CD4-positive, alpha-beta T cell treated with Interferon gamma for 1 hour (primary cell): Measurements from ENCODE around the gene FAAP100.
"Not testable (repeated sequence)": the region's sequence is repeated elsewhere in the genome, so short reads cannot be mapped to it uniquely, and the experiment has no call there.

ENCODE experiments used
- DNase-seq: peaks from one replicate; pipeline ENCODE4 v3.0.0-alpha.2; 2020

Gene FAAP100

GRCh38 chr17:81536299-81537290 lies 15.6 kb downstream of the FAAP100 start:
- DNase-seq: no peak

GRCh38 chr17:81535480-81536298 lies 16.5 kb downstream of the FAAP100 start:
- no peak for DNase-seq

DNA sequence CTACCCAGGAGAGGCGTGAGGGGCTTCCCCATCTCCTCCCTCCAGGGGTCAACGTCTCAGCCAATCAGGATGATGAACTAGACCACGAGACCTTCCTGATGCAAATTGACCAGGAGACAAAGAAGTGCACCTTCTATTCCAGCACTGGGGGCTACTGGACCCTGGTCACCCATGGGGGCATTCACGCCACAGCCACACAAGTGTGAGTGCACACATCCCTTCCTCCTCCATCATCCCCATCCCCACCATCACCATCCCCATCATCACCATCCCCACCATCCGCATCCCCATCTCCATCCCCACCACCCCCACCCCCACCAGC lies 17.2 kb downstream of the FAAP100 start:
- DNase-seq: no peak

DNA sequence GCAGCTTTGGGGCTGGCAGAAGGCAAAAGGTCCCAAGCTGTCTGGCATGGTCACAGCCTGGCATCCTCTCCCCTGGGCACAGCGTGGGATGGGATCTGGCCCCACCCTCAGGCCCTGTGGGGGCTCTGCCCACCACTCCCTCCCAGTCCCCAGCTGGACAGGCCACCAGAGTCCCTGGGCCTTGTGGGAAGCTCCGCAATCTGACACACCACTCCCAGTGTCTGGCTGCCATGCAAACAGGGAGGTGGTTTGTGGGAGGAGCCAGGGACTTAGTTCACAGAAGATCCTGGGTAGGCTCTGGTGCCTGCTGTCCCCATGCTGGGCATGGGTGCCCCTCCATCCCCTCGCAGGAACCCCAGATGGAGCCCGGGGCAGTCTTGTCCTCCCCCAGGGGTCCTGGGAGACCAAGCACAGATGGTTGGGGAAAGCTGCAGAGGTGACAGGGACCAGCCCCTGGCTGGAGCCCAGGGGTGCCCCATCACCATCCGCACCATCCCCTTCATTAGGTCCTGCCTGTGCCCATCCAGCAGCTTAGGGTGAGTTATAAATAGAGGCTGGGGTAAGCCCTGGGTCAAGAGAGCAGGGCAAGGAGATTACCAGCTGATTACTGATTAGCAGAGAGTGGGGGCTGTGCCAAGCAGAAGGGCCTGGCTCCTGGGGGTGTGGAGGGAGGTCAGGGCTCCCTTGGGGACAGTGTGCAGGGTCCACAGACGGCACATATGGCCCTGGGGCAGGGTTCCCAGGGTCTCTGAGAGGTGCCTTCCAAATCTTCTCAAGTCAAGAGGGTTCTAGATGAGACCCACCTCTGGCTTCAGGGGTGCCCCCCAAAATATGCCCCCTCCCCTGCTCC lies 17.8 kb downstream of the FAAP100 start:
- no peak for DNase-seq

DNA sequence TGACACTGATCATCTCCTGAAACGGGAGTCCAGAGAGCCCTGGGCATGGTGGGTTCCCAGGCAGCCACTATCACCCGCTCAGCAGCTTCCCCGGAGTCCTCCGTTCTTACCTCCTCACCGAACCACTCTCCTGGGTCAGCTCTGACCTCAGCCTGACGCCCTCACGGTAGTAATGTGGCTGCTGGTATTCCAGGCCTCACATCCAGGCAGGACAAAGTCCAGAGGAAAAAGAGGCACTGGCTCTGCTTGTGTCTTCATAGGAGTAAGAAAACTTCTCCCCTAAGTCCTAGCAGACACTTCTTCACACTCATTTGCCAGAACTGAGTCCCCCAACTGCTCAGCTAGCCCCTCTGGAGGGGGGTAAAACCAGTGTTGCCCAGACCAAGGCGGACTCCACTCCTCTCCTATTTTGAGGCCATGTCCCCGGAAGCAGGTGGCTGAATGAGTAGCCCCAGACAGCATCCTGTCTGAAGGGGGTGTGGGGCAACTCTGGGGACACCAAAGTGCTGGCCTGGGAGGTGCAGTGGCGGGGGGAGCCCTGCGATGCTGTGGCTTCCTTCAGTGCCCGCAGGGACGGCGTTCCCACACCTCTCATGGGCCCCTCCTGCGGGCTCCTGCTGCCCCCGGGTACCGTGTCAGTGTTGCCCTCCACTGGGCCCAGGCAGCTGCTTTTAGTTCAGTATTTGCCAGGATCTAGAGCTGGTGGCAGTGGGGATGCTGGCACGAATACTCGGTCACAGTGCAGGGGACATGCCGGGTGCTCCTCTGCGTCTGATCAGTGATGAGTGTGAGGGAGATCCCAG lies 18.6 kb downstream of the FAAP100 start:
- DNase-seq: no peak

- no peak for DNase-seq
Measured at GRCh38 chr17:81532490-81533287, 19.5 kb downstream of the FAAP100 start.

GRCh38 chr17:81531998-81532404 lies 20.2 kb downstream of the FAAP100 start:
- not testable (repeated sequence) for DNase-seq

- not testable (repeated sequence) for DNase-seq
Measured at GRCh38 chr17:81531013-81531412, 21.1 kb downstream of the FAAP100 start.

- DNase-seq: no peak
Measured at GRCh38 chr17:81529437-81529803, 22.7 kb downstream of the FAAP100 start.

DNA sequence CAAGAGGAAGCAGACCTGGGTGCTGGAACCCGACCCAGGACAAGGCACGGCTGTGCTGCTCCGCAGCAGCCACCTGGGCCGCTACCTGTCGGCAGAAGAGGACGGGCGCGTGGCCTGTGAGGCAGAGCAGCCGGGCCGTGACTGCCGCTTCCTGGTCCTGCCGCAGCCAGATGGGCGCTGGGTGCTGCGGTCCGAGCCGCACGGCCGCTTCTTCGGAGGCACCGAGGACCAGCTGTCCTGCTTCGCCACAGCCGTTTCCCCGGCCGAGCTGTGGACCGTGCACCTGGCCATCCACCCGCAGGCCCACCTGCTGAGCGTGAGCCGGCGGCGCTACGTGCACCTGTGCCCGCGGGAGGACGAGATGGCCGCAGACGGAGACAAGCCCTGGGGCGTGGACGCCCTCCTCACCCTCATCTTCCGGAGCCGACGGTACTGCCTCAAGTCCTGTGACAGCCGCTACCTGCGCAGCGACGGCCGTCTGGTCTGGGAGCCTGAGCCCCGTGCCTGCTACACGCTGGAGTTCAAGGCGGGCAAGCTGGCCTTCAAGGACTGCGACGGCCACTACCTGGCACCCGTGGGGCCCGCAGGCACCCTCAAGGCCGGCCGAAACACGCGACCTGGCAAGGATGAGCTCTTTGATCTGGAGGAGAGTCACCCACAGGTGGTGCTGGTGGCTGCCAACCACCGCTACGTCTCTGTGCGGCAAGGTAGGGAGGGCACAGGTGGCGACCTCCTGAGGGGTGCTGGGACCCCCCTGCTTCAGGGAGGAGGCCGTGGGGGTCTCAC lies 23.3 kb downstream of the FAAP100 start:
- no peak for DNase-seq

- no peak for DNase-seq
Measured at GRCh38 chr17:81528384-81528650, 23.8 kb downstream of the FAAP100 start.

- DNase-seq: no peak
Measured at GRCh38 chr17:81527591-81528383, 24.4 kb downstream of the FAAP100 start, which contains the start of gene FSCN2. FSCN2 (plus strand) TSS chr17:81528377; CDS start chr17:81528532, 155 bp downstream.

DNA sequence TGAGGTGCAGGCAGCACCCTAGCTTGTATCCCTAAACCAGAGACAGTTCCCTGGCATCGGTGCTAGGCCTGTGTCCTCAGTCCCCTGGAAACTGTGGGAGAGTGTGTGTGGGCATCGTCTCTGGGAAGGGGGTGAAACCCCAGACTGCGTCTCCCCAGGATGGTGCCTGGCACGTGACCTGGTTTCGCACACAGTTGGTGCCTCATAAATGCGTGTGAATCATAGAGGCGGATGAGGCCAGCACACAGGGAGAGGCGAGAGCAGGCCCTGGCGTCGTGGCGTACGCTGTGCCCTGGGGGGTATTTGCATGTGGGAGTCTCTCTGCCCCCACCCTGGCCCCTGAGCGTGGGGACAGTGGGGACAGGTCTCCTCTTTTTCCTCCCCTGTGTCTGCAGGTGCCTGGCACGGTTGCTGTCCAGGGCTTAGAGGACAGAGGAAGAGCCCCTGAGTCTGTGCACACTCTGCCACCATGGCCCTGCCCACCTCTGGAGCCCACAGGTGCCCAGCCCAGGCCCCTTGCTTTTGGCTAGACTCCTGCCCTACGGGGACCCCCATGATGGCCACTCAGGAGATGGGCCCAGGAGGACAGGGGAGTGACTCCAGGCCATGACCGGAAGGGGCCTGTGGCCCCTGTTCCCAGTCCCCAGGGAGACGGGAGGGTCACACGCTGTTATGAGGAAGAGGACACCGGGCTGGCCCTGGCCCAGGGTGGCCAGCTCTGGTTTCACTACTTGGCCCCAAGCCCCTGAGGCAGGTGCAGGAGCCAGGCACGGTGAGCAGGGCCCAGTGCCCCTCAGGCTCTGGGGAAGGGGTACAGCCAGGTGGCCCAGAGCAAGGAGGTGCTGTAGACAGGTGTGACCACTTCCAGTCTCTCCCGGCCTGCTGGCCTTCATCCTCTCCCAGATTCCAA lies 25.2 kb downstream of the FAAP100 start:
- no peak for DNase-seq

GRCh38 chr17:81524865-81525159 lies 27.3 kb downstream of the FAAP100 start:
- DNase-seq: no peak

DNA sequence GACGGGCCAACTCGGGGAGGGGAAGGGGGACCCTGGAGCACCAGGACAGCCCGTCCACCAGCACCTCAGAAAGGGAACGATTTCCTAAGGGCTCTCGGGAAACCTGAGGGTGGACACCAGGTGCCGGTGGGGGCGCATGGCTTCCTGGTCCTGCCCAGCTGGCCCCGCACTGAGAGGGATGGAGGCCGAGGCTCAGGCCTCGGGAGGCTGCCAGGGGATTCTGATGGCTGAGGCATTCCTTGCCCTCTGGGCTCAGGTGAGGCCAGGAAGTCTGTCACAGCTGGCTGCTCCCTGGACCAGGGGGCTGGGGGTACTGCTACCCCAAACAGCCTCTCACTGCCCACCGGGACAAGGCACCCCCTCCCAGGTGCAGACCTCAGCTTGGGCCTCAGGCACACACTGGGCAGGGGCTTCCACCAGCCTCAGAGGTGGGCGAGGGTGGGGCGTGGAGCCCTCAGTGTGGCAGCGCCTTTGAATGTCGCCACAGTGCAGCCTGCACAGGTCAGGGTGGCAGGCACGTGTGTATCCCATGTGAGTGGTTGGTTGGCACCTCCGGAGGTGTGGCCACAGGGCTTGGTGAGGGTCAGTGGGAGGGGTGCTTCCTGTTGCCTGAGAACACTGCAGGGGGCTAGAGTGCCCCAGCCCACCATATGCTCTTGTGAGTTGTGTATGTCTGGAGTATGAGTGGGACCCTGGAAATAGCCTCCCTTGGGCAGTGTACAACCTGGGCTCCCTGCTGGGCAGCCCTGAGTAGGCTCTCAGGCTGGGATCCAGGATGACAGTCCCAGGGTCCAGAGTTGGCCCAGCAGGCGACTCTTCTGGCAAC lies 27.9 kb downstream of the FAAP100 start:
- no peak for DNase-seq

- no peak for DNase-seq
Measured at GRCh38 chr17:81523402-81524038, 28.6 kb downstream of the FAAP100 start.
